Ovary (tissue), 9 donors: ENCODE measurements around the gene SLC29A1. TPM values are rescaled to one million over a fixed set of nuclear protein-coding genes. Genes with fewer than 3 reads are reported as not detected.

Experiments used
- DNase-seq, 5 donors: peaks; one replicate each; pipeline ENCODE4 v3.0.0-alpha.2; 2019 to 2020
- H3K27ac ChIP-seq, 2 donors: fragments of 200-600 bp; one replicate each; pipeline versions ENCODE4 v1.5.1 to v1.8.0; 2019 to 2022
- H3K27me3 ChIP-seq: fragments of 200-600 bp; one replicate; pipeline ENCODE4 v1.8.0; 2022
- H3K36me3 ChIP-seq: fragments of 200-600 bp; sonication (generic); one replicate; pipeline ENCODE4 v1.5.1; 2019
- H3K4me1 ChIP-seq: one replicate; pipeline ENCODE4 v1.8.1; 2013; ENCODE audit warnings: mild to moderate bottlenecking, moderate library complexity; ENCODE audit not compliant: insufficient read depth
- H3K4me3 ChIP-seq: fragments of 200-600 bp; sonication (generic); one replicate; pipeline ENCODE4 v1.5.1; 2017
- H3K9me3 ChIP-seq, 2 donors: fragments of 200-600 bp in 1 of 2; sonication (generic) in 1 of 2; one replicate each; pipeline versions ENCODE4 v1.5.1 to v1.8.1; 2013 to 2019; ENCODE audit warnings: mild to moderate bottlenecking in 1 of 2, moderate library complexity in 1 of 2
- CTCF ChIP-seq, 3 donors: fragments of 450-650 bp in 2 of 3; fragments of 200-600 bp in 1 of 3; IDR thresholded peaks; one replicate each; pipeline versions ENCODE4 v1.5.1 to v1.8.0; 2016 to 2022; ENCODE audit warnings: antibody characterized with exemption in 3 of 3, mild to moderate bottlenecking in 1 of 3
- EP300 ChIP-seq: sonication (generic); formaldehyde crosslinking; IDR thresholded peaks from one replicate; pipeline ENCODE4 v1.6.1; 2017; ENCODE audit warnings: antibody characterized with exemption
- POLR2A ChIP-seq: fragments of 450-650 bp; IDR thresholded peaks from one replicate; pipeline ENCODE4 v1.6.1; 2017; ENCODE audit warnings: antibody characterized with exemption, mild to moderate bottlenecking, moderate library complexity
- WGBS, 3 donors: extraction: QIAGEN DNeasy Blood & Tissue Kit in 1 of 3; methylation state at CpG; one replicate each; pipeline versions ENCODE4 v1.1.5 to v1.1.7; 2013 to 2017; 5-methylcytosine and 5-hydroxymethylcytosine counted together
- intact Hi-C, 4 donors: fragments of 100-400 bp; cut with DNase I; formaldehyde crosslinking; loops; one replicate each; pipeline versions ENCODE4 v1.11.0 to v1.15.1; 2022 to 2023
- polyA plus RNA-seq, 2 donors: library from polyadenylated mRNA; stranded (reverse); fragments of 200-250 nt in 1 of 2; fragments of 350-450 nt in 1 of 2; fragmentation: Illumina TruSeq in 1 of 2; extraction: RNeasy Lipid Tissue Mini Kit (QIAGEN cat#74804) in 1 of 2; gene quantifications; one replicate each; pipeline ENCODE4 v1.2.3, GENCODE V29; 2013 to 2014
- total RNA-seq, 7 donors: library from RNA; depleted of rRNA in 2 of 7; stranded (reverse); fragments of >200 nt in 2 of 7; fragmentation: NEBNext Ultra II Directional in 3 of 7; extraction: Animal tissue kit (Norgen Biotek cat#: 25700) in 3 of 7; gene quantifications; one replicate each; pipeline versions ENCODE4 v1.1.0 to v1.2.4, GENCODE V29; 2016 to 2023
- donor health status: DM: no; HTN: no; CAD: no; lungs with moderate emphysema.
- donor health status: DM: no; HTN: no; CAD: no.
- donor health status: Bipolar disorder and iron deficiency.
- donor health status: DM: yes; HTN: yes; CAD: no.
- donor health status: DM: no; HTN: no; CAD: no.
- donor health status: DM: yes; HTN: yes; CAD: no.

The SLC29A1 gene
- total and polyA plus RNA-seq, 9 donors, result 11.2 to 54.0 (median 30.2) TPM

GRCh38 chr6:44271914-44272313 lies 48.5 kb downstream of the SLC29A1 start:
- no peaks in the 10 kb centered on the region for H3K36me3 ChIP-seq
- 52 to 64% (median 53%) methylated on average over 3 of the region's 3 CpGs for WGBS, 3 donors
- H3K4me3 ChIP-seq, result no peak overlapping the region
- no peaks in the 10 kb centered on the region for H3K4me1 ChIP-seq
- no peak overlapping the region for H3K27ac ChIP-seq
- no peak for DNase-seq
- H3K27me3 ChIP-seq, result no peaks in the 10 kb centered on the region
- no peaks in the 10 kb centered on the region for H3K9me3 ChIP-seq
- TF ChIP-seq POLR2A (no peak), EP300 (no peak), CTCF (IDR thresholded peaks at IDR 0.05) (no peak)
- intact Hi-C loops, result no loop called here

- no peak for DNase-seq
- intact Hi-C loops, result no loop called here
- Histone ChIP-seq H3K27me3 (no peaks in the 10 kb centered on the region), H3K27ac (no peak overlapping the region), H3K36me3 (no peaks in the 10 kb centered on the region), H3K4me1 (no peaks in the 10 kb centered on the region), H3K9me3 (no peaks in the 10 kb centered on the region), H3K4me3 (no peak overlapping the region)
- whole genome bisulfite sequencing, 3 donors, result 88 to 91% (median 88%) methylated on average over 3 of the region's 3 CpGs
- TF ChIP-seq EP300 (no peak), POLR2A (no peak), CTCF (IDR thresholded peaks at IDR 0.05) (no peak)
These were observed 49.1 kb downstream of the SLC29A1 start for GRCh38 chr6:44272529-44272928.

GRCh38 chr6:44272999-44273566 lies 49.7 kb downstream of the SLC29A1 start:
- TF ChIP-seq POLR2A (no peak), CTCF (IDR thresholded peaks at IDR 0.05) (no peak), EP300 (no peak)
- no peak overlapping the region for H3K27ac ChIP-seq
- intact Hi-C loops, result no loop called here
- H3K9me3 ChIP-seq, result no peaks in the 10 kb centered on the region
- no peak for DNase-seq
- H3K27me3 ChIP-seq, result no peaks in the 10 kb centered on the region
- no peaks in the 10 kb centered on the region for H3K4me1 ChIP-seq
- WGBS, 3 donors, result 82 to 85% (median 85%) methylated on average over 23 of the region's 23 CpGs
- H3K36me3 ChIP-seq, result no peaks in the 10 kb centered on the region
- no peak overlapping the region for H3K4me3 ChIP-seq

GRCh38 chr6:44273617-44274016 lies 50.2 kb downstream of the SLC29A1 start:
- no peaks in the 10 kb centered on the region for H3K4me1 ChIP-seq
- TF ChIP-seq EP300 (no peak), POLR2A (no peak), CTCF (IDR thresholded peaks at IDR 0.05) (no peak)
- WGBS, 3 donors, result 48 to 57% (median 53%) methylated on average over 1 of the region's 1 CpG
- no peaks in the 10 kb centered on the region for H3K27me3 ChIP-seq
- H3K4me3 ChIP-seq, result no peak overlapping the region
- no peaks in the 10 kb centered on the region for H3K36me3 ChIP-seq
- no peak for DNase-seq
- intact Hi-C loops, result no loop called here
- H3K27ac ChIP-seq, result no peak overlapping the region
- no peaks in the 10 kb centered on the region for H3K9me3 ChIP-seq
